ENCODE results near the gene ABLIM2. TPM values are rescaled to one million over a fixed set of nuclear protein-coding genes. Genes with fewer than 3 reads are reported as not detected.

ABLIM2 gene
- total and polyA plus RNA-seq, 2 of the 8 experiments (the other 6 are each of a cell fraction or from before 2014, with no cell fraction given) = 2.8 to 3.0 TPM

- TF ChIP-seq CHD7 (IDR thresholded peaks at IDR 0.05; ENCODE audit: insufficient replicate concordance, low read length) = no peak
- no peak for TF ChIP-seq BCL11A (IDR thresholded peaks at IDR 0.05; ENCODE audit: low read depth in 2 of 2, low read length in 2 of 2)
- TF ChIP-seq SIRT6 (IDR thresholded peaks at IDR 0.05; ENCODE audit: low read length) = no peak
- TF ChIP-seq, protein P1, sequence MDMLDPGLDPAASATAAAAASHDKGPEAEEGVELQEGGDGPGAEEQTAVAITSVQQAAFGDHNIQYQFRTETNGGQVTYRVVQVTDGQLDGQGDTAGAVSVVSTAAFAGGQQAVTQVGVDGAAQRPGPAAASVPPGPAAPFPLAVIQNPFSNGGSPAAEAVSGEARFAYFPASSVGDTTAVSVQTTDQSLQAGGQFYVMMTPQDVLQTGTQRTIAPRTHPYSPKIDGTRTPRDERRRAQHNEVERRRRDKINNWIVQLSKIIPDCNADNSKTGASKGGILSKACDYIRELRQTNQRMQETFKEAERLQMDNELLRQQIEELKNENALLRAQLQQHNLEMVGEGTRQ (IDR thresholded peaks at IDR 0.05; ENCODE audit: low read length) = no peak
These were observed 43.5 kb downstream of the ABLIM2 start (continued) for GRCh38 chr4:8115203-8115520.

All from H1 (cell line).